Peyer's patch (tissue), 4 donors: Measurements from ENCODE around the gene WBP1L. TPM values are rescaled to one million over a fixed set of nuclear protein-coding genes. Genes with fewer than 3 reads are reported as not detected.

Experiments used
- DNase-seq, 3 donors: peaks; one replicate each; pipeline ENCODE4 v3.0.0-alpha.2; 2017 to 2019
- H3K27ac ChIP-seq, 4 donors: fragments of 200-600 bp; sonication (generic); one replicate each; pipeline ENCODE4 v1.5.1; 2016 to 2019
- H3K27me3 ChIP-seq, 2 donors: fragments of 200-600 bp; sonication (generic); one replicate each; pipeline ENCODE4 v1.5.1; 2019
- H3K36me3 ChIP-seq, 3 donors: fragments of 200-600 bp; sonication (generic); one replicate each; pipeline ENCODE4 v1.5.1; 2016 to 2019
- H3K4me1 ChIP-seq, 4 donors: fragments of 200-600 bp; sonication (generic); one replicate each; pipeline ENCODE4 v1.5.1; 2016 to 2019
- H3K4me3 ChIP-seq, 4 donors: fragments of 200-600 bp; sonication (generic); 1 replicate in 3 of 4; 2 replicates in 1 of 4; pipeline ENCODE4 v1.5.1; 2016 to 2019; ENCODE audit warnings: mild to moderate bottlenecking in 1 of 4
- H3K9me3 ChIP-seq, 4 donors: fragments of 200-600 bp; sonication (generic); one replicate each; pipeline ENCODE4 v1.5.1; 2016 to 2019; ENCODE audit warnings: mild to moderate bottlenecking in 1 of 4
- POLR2A ChIP-seq, 2 donors: fragments of 450-650 bp; IDR thresholded peaks; one replicate each; pipeline ENCODE4 v1.5.1; 2017; ENCODE audit warnings: antibody characterized with exemption in 2 of 2, mild to moderate bottlenecking in 2 of 2, moderate library complexity in 2 of 2
- total RNA-seq, 4 donors: library from RNA; depleted of rRNA; stranded (reverse); fragments of >200 nt; gene quantifications; one replicate each; pipeline ENCODE4 v1.1.0, GENCODE V29; 2016
- TF ChIP-seq, protein P1 (sequence below), 6 experiments: fragments of 450-650 bp in 4 of 6; fragments of 200-600 bp in 2 of 6; sonication (generic) in 1 of 6; IDR thresholded peaks; one replicate each; pipeline ENCODE4 v1.5.1; 2017 to 2019; ENCODE audit warnings: antibody characterized with exemption in 6 of 6, mild to moderate bottlenecking in 3 of 6, moderate library complexity in 1 of 6

WBP1L gene
- total RNA-seq, 4 donors from 2014 or later, result 38.0 to 78.3 (median 65.8) TPM

DNA sequence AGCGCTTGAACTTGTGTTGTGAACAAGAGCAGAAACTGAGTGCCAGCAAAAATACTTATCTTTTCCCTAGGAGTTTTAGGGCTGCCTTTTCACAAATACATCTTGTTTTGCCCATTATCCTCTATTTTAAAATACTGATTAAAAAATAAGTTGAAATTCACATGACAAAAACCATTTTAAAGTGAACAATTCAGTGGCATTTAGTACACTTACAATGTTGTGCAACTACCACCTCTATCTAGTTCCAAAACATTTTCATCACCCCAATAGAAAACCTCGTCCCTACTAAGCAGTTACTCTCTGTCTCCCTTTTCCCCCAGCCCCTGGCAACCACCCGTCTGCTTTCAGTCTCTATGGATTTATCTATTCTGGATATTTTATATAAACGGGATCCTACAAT lies 1.4 kb downstream of the WBP1L start:
- no peaks in the 10 kb centered on the region for H3K36me3 ChIP-seq
- H3K27ac ChIP-seq, result peak overlapping the region; percentile 81 to 92 (median 90)
- TF ChIP-seq, protein P1, sequence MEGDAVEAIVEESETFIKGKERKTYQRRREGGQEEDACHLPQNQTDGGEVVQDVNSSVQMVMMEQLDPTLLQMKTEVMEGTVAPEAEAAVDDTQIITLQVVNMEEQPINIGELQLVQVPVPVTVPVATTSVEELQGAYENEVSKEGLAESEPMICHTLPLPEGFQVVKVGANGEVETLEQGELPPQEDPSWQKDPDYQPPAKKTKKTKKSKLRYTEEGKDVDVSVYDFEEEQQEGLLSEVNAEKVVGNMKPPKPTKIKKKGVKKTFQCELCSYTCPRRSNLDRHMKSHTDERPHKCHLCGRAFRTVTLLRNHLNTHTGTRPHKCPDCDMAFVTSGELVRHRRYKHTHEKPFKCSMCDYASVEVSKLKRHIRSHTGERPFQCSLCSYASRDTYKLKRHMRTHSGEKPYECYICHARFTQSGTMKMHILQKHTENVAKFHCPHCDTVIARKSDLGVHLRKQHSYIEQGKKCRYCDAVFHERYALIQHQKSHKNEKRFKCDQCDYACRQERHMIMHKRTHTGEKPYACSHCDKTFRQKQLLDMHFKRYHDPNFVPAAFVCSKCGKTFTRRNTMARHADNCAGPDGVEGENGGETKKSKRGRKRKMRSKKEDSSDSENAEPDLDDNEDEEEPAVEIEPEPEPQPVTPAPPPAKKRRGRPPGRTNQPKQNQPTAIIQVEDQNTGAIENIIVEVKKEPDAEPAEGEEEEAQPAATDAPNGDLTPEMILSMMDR (IDR thresholded peaks at IDR 0.05), result no peak
- TF ChIP-seq POLR2A (IDR thresholded peaks at IDR 0.05), result no peak
- H3K27me3 ChIP-seq, result no peaks in the 10 kb centered on the region
- DNase-seq, result no peak
- H3K9me3 ChIP-seq, result no peaks in the 10 kb centered on the region
- peaks cover 0 to 22% (median 2%) of the 10 kb centered on the region in 4 donors for H3K4me1 ChIP-seq
- H3K4me3 ChIP-seq, result peak overlapping the region in 3 of 4 donors; percentile 60 to 92 (median 85)

GRCh38 chr10:102752266-102752930 lies 8.7 kb downstream of the WBP1L start:
- peak overlapping the region; percentile 11 to 87 (median 45) for H3K27ac ChIP-seq
- no peaks in the 10 kb centered on the region for H3K36me3 ChIP-seq

GRCh38 chr10:102752934-102753664 lies 9.4 kb downstream of the WBP1L start:
- no peak for DNase-seq
- TF ChIP-seq POLR2A (IDR thresholded peaks at IDR 0.05), result no peak
- TF ChIP-seq, protein P1 (IDR thresholded peaks at IDR 0.05), result peak in 5 of 6 experiments; percentile 15 to 51 (median 49)
- H3K36me3 ChIP-seq, result no peaks in the 10 kb centered on the region
- peaks cover 0 to 14% (median 5%) of the 10 kb centered on the region in 4 donors for H3K4me1 ChIP-seq
- H3K9me3 ChIP-seq, result no peaks in the 10 kb centered on the region
- H3K27me3 ChIP-seq, result no peaks in the 10 kb centered on the region
- no peak overlapping the region for H3K4me3 ChIP-seq
- H3K27ac ChIP-seq, result peak overlapping the region; percentile 11 to 87 (median 40)

More at GRCh38 chr10:102752266-102752930, 8.7 kb downstream of the WBP1L start:
- no peak for DNase-seq
- Histone ChIP-seq H3K4me3 (no peak overlapping the region), H3K9me3 (no peaks in the 10 kb centered on the region), H3K4me1 (peaks cover 0 to 14% (median 5%) of the 10 kb centered on the region in 4 donors), H3K27me3 (no peaks in the 10 kb centered on the region)
- TF ChIP-seq POLR2A (IDR thresholded peaks at IDR 0.05), result no peak
- TF ChIP-seq, protein P1 (IDR thresholded peaks at IDR 0.05), result no peak

DNA sequence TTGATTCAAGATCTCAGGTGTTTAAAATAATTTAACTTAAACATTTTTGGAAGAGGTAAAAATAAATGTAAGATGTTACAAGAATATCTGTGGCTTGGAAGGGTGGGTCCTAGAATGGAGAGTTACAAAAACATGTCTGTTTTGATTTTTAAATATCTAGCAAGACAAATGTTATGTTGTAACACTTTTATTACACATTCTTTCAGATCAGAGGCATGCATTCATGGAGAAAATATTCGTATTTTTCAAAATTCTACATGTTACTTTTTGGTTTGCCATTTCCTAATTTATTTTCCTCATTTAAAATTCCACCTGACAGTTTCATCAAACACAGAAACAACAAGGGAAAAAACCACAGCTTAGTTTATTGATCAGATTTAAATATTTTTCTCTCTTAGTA lies 10.0 kb downstream of the WBP1L start:
- H3K4me1 ChIP-seq, result peaks cover 0 to 14% (median 5%) of the 10 kb centered on the region in 4 donors

DNA sequence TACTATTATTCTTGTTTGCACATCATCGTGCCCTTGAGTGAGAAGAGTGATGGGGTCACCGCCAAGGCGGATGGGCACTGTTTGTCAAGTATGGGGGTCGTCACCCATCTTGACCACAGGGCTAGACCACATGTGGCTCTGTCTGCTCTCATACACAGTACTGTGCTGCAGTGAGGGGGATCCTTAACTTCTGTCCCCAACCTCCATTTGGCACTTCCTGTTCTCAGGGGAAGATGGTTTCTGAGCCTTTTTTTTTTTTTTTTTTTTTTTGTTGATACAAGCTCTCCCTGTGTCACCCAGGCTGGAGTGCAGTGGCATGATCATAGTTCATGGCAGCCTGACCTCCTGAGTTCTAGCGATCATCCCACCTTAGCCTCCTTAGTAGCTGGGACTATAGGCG lies 13.6 kb downstream of the WBP1L start:
- Histone ChIP-seq H3K4me1 (peaks cover 0 to 14% (median 2%) of the 10 kb centered on the region in 4 donors), H3K27me3 (no peaks in the 10 kb centered on the region), H3K27ac (no peak overlapping the region), H3K9me3 (no peaks in the 10 kb centered on the region), H3K4me3 (no peak overlapping the region), H3K36me3 (no peaks in the 10 kb centered on the region)
- TF ChIP-seq, protein P1 (IDR thresholded peaks at IDR 0.05), result no peak
- no peak for TF ChIP-seq POLR2A (IDR thresholded peaks at IDR 0.05)
- DNase-seq, result no peak

More for the DNA sequence above, 10.0 kb downstream of the WBP1L start:
- no peak for DNase-seq
- Histone ChIP-seq H3K9me3 (no peaks in the 10 kb centered on the region), H3K36me3 (no peaks in the 10 kb centered on the region), H3K27me3 (no peaks in the 10 kb centered on the region), H3K4me3 (no peak overlapping the region), H3K27ac (peak overlapping the region in 2 of 4 donors; percentile 19 to 87)
- TF ChIP-seq, protein P1 (IDR thresholded peaks at IDR 0.05), result no peak
